AG04449 (cell line): ENCODE data around the gene VASN.
A peak's percentile ranks its signal among the peaks of the same experiment; 100 is the strongest.

Source experiments
- CTCF ChIA-PET: fragments of 350-600 bp; formaldehyde crosslinking; extraction: SDS; loops from one replicate; lab custom pipeline; 2021; ENCODE audit warnings: antibody characterized with exemption; lab: Yijun Ruan, JAX
- POLR2A ChIA-PET: fragments of 400-600, 350-600 bp; formaldehyde crosslinking; extraction: SDS; loops from one replicate; lab custom pipeline; 2020; ENCODE audit warnings: antibody characterized with exemption, inconsistent platforms; lab: Yijun Ruan, JAX
- DNase-seq: peaks from one replicate; pipeline ENCODE4 v3.0.0-alpha.2; 2010; ENCODE audit warnings: low read depth, low spot score
- H3K4me3 ChIP-seq: 2 replicates; pipeline ENCODE4 v1.5.1; 2011; ENCODE audit warnings: low read depth, mild to moderate bottlenecking, control low read depth, low read length
- CTCF ChIP-seq: IDR thresholded peaks from one replicate; pipeline ENCODE4 v1.5.1; 2011; ENCODE audit warnings: mild to moderate bottlenecking, moderate library complexity, low read length, control low read depth, inconsistent platforms; ENCODE audit not compliant: insufficient read depth; ENCODE audit errors: missing control alignments

The VASN gene

DNA sequence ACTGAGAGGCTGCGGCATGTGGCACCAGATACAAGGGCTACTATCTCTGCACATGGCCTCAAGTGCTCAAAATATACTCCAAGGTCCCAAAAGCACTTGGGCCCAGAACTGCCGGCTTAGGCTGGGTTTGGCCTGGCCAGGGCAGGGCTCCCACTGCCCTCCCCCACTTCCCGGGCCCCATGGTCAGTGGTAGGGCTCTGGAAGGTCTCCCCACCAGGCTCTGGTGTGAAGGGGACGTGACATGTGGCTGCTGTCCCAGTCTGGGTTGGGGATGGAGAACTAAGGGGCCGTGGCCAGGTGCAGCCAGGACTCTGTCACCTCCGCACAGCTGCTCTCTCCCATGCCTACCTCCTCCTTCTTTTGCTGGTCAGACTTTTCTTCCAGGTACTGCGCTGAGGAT lies 14.8 kb upstream of the VASN start:
- no peak overlapping the region for H3K4me3 ChIP-seq
- no peak for TF ChIP-seq CTCF
- no peak for DNase-seq
- ChIA-PET CTCF (interaction anchor here (1.1 to 12.9 kb wide), 2 partner anchors 37 to 46 kb away, joined by 3 to 213 read pairs; no protein-coding TSS in a partner anchor), POLR2A (no interaction called here)

- H3K4me3 ChIP-seq: no peak overlapping the region
- DNase-seq: no peak
- ChIA-PET CTCF (interaction anchor here (0.8 to 5.3 kb wide), 12 partner anchors 11 to 99 kb away, joined by 3 to 317 read pairs (median 10); partner anchors contain the start of gene VASN), POLR2A (no interaction called here)
- no peak for TF ChIP-seq CTCF
Measured at GRCh38 chr16:4358236-4358635, 13.4 kb upstream of the VASN start.

DNA sequence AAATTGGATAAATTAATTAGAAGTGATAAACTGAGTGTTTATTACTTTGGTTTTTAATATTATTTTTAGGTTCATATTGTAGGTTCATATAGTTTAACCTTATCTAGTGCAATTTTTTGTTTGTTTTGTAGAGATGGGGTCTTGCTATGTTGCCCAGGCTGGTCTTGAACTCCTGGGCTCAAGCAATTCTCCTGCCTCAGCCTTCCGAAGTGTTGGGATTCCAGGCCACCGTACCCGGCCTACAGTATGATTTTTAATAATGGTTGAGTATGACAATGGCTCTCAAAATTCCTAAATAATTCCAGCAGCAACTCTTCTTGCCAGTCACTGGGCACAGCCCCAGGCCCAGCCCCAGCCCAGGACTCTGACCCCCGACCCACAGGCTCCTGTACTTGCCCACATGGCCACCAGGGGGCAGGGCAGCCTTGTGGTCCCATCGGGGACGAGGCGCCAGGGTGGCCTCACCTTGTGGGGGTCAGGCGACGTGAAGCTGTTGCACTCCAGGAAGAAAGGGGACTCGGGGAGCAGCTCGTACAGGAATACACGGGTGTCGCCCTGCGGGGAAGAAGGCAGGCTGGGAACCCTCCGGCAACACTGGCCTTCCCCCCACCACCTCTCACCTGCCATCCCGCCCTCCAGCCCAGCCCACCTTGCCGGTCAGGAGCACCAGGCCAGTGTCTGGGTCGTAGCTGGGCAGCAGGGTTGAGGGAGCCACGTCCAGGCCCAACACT lies 12.7 kb upstream of the VASN start:
- DNase-seq: no peak
- POLR2A ChIA-PET: interaction anchor here (0.6 to 1.3 kb wide), 2 partner anchors 12 to 507 kb away, joined by 3 to 5 read pairs; no protein-coding TSS in a partner anchor
- peak; percentile 95 for TF ChIP-seq CTCF
- no peak overlapping the region for H3K4me3 ChIP-seq
- CTCF ChIA-PET: interaction anchor here (0.5 to 5.3 kb wide), 21 partner anchors 8 to 163 kb away, joined by 3 to 317 read pairs (median 7); partner anchors contain the start of genes PAM16 and VASN

- no peak for TF ChIP-seq CTCF
- no peak overlapping the region for H3K4me3 ChIP-seq
- ChIA-PET POLR2A (interaction anchor here (1.3 kb wide), 1 partner anchor 11 kb away, joined by 5 read pairs; no protein-coding TSS in a partner anchor), CTCF (interaction anchor here (0.9 to 5.3 kb wide), 15 partner anchors 9 to 106 kb away, joined by 3 to 317 read pairs (median 12); partner anchors contain the start of genes PAM16 and VASN)
- no peak for DNase-seq
Measured at GRCh38 chr16:4359914-4360313, 11.7 kb upstream of the VASN start.

DNA sequence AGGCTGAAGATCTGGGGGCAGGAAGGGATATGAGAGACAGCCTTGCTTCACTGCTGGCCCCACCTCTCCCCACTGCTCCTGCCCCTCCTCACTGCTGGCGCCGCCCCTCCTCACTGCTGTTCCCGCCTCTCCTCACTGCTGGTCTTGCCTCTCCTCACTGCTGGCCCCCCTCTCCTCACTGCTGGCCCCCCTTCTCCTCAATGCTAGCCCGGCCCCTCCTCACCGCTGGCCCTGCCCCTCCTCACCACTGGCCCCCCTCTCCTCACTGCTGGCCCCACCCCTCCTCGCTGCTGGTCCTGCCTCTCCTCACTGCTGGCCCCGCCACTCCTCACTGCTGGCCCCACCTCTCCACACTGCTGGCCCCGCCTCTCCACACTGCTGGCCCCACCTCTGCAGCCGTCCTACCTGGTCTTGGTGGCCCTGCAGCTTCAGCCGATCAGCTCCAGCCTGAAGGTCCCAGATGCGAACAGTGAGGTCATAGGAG lies 11.1 kb upstream of the VASN start:
- ChIA-PET POLR2A (no interaction called here), CTCF (interaction anchor here (1.6 to 5.3 kb wide), 9 partner anchors 9 to 106 kb away, joined by 6 to 317 read pairs (median 25); partner anchors contain the start of genes PAM16 and VASN)
- no peak overlapping the region for H3K4me3 ChIP-seq
- no peak for TF ChIP-seq CTCF
- no peak for DNase-seq
